ENCODE results near the gene STK39. TPM values are rescaled to one million over a fixed set of nuclear protein-coding genes. Genes with fewer than 3 reads are reported as not detected.

Gene STK39
- total and polyA plus RNA-seq, 2 donors (not counting 1 experiment from before 2014, with no cell fraction given), result 16.7 to 30.1 TPM

DNA sequence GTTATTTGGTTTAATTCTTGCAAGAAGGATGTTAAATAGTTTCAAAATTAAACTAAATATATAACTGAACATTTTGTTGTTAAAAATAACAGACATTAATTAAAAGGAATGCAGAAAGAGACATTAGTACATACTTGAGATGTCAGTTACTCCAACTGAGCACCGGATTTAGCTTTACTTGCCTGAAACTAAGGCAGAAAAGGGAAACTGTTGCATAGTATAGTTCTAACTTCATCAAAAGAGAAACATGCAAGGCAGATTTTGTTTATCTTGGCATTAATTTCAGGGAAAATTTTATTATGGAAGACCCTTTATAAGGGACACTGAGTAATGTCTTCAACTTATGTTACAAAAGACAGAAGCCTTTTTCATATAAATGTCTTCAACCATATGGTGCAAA, 218.3 kb downstream of the STK39 start:
- no peak for TF ChIP-seq EZH2 (IDR thresholded peaks at IDR 0.05; ENCODE audit: low read length, missing control alignments)
- TF ChIP-seq, protein P1, sequence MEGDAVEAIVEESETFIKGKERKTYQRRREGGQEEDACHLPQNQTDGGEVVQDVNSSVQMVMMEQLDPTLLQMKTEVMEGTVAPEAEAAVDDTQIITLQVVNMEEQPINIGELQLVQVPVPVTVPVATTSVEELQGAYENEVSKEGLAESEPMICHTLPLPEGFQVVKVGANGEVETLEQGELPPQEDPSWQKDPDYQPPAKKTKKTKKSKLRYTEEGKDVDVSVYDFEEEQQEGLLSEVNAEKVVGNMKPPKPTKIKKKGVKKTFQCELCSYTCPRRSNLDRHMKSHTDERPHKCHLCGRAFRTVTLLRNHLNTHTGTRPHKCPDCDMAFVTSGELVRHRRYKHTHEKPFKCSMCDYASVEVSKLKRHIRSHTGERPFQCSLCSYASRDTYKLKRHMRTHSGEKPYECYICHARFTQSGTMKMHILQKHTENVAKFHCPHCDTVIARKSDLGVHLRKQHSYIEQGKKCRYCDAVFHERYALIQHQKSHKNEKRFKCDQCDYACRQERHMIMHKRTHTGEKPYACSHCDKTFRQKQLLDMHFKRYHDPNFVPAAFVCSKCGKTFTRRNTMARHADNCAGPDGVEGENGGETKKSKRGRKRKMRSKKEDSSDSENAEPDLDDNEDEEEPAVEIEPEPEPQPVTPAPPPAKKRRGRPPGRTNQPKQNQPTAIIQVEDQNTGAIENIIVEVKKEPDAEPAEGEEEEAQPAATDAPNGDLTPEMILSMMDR (conservative IDR thresholded peaks at IDR 0.05 in 1 of 2, IDR thresholded peaks at IDR 0.05 in 1 of 2; ENCODE audit: low read depth in 1 of 2, low read length in 2 of 2), result no peak
- H3K79me2 ChIP-seq (ENCODE audit: control insufficient read depth, insufficient read depth, low read length), result no peaks in the 10 kb centered on the region
- H3K27ac ChIP-seq (ENCODE audit: insufficient read depth, low read length), result no peak overlapping the region
- H3K9ac ChIP-seq (ENCODE audit: insufficient read depth, low read length), result no peak overlapping the region
- no peaks in the 10 kb centered on the region for H3K4me1 ChIP-seq (ENCODE audit: control insufficient read depth, extremely low read depth, insufficient read depth, low read length)
- H3K4me2 ChIP-seq (ENCODE audit: extremely low read depth, insufficient read depth, low read length), result no peak overlapping the region
- H3K9me3 ChIP-seq (ENCODE audit: control insufficient read depth, insufficient read depth, low read depth, low read length), result no peaks in the 10 kb centered on the region
- H4K20me1 ChIP-seq (ENCODE audit: control insufficient read depth, extremely low read depth, insufficient read depth, low read length), result no peaks in the 10 kb centered on the region
- no peak overlapping the region for H3K4me3 ChIP-seq (replicated peaks in 1 of 4; ENCODE audit: control extremely low read depth in 1 of 4, insufficient read depth in 1 of 4, low read depth in 3 of 4, low read length in 4 of 4)
- no peaks in the 10 kb centered on the region for H3K36me3 ChIP-seq (ENCODE audit: control insufficient read depth, insufficient read depth, low read length)
- no peaks in the 10 kb centered on the region for H3K27me3 ChIP-seq (ENCODE audit: control insufficient read depth, insufficient read depth, low read length)
- H2AFZ ChIP-seq (ENCODE audit: low read length), result no peak overlapping the region
- no peak for DNase-seq (ENCODE audit: low read depth in 2 of 2)

DNA sequence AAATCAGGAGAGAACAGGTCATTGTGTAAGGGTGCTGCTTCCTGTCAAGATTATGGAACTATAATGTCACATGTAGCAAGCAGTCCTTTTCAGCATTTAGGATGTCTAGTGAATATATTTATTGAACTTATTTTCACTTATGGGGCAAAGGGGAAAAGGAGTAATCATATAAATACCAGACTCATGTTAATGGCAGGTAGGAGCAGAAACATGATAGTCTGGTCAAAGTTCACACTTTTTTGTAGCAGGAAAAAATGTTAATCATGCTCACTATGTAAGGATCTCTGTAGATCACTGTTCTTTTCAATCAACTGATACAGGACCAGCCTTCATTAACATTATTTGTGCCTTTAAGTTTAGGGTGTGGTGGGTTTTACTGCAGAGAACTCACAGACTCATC, 219.0 kb downstream of the STK39 start:
- no peaks in the 10 kb centered on the region for H3K27me3 ChIP-seq (ENCODE audit: control insufficient read depth, insufficient read depth, low read length)
- no peak overlapping the region for H3K4me3 ChIP-seq (replicated peaks in 1 of 4; ENCODE audit: control extremely low read depth in 1 of 4, insufficient read depth in 1 of 4, low read depth in 3 of 4, low read length in 4 of 4)
- no peaks in the 10 kb centered on the region for H3K79me2 ChIP-seq (ENCODE audit: control insufficient read depth, insufficient read depth, low read length)
- H3K4me2 ChIP-seq (ENCODE audit: extremely low read depth, insufficient read depth, low read length), result no peak overlapping the region
- no peak overlapping the region for H3K27ac ChIP-seq (ENCODE audit: insufficient read depth, low read length)
- H3K9ac ChIP-seq (ENCODE audit: insufficient read depth, low read length), result no peak overlapping the region
- TF ChIP-seq, protein P1 (conservative IDR thresholded peaks at IDR 0.05 in 1 of 2, IDR thresholded peaks at IDR 0.05 in 1 of 2; ENCODE audit: low read depth in 1 of 2, low read length in 2 of 2), result no peak
- TF ChIP-seq EZH2 (IDR thresholded peaks at IDR 0.05; ENCODE audit: low read length, missing control alignments), result no peak
- H4K20me1 ChIP-seq (ENCODE audit: control insufficient read depth, extremely low read depth, insufficient read depth, low read length), result no peaks in the 10 kb centered on the region
- no peak for DNase-seq (ENCODE audit: low read depth in 2 of 2)
- no peaks in the 10 kb centered on the region for H3K36me3 ChIP-seq (ENCODE audit: control insufficient read depth, insufficient read depth, low read length)
- H3K4me1 ChIP-seq (ENCODE audit: control insufficient read depth, extremely low read depth, insufficient read depth, low read length), result no peaks in the 10 kb centered on the region
- no peaks in the 10 kb centered on the region for H3K9me3 ChIP-seq (ENCODE audit: control insufficient read depth, insufficient read depth, low read depth, low read length)
- no peak overlapping the region for H2AFZ ChIP-seq (ENCODE audit: low read length)

DNA sequence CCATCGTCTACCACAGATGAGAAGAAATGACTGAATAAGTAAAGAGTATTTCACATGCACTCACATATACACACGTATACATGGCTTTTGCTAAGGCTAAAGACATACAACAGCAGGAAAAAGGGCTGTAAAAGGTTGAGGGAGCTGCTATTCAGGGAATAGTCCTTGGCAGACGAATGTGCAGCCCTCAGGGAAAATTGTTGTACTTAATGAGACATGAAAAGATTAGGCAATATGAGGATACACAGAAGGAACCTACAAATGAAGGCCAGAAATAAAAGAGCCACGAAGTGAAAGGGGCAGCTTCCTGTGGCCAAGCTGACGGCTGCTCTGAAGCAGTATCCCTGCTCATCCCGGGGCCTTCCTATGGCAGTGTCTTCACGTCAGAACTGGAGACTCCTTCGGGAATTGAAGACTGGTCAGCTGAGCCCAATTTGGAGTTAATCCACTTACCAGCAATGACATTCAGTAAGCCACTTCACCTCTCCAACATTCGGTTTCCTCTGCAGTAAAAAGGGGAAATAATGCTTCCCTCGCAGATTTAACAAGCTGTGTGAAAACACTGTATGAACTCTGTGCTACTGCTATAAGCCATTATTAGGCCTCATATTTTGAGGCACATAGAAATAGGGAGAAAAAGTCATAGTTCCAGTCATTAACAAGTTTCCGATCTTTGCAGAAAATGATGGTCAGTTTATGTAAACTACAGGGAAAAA, 221.8 kb downstream of the STK39 start:
- Histone ChIP-seq H3K4me3 (replicated peaks in 1 of 4; ENCODE audit: control extremely low read depth in 1 of 4, insufficient read depth in 1 of 4, low read depth in 3 of 4, low read length in 4 of 4) (no peak overlapping the region), H3K36me3 (ENCODE audit: control insufficient read depth, insufficient read depth, low read length) (no peaks in the 10 kb centered on the region), H3K9ac (ENCODE audit: insufficient read depth, low read length) (no peak overlapping the region), H3K27me3 (ENCODE audit: control insufficient read depth, insufficient read depth, low read length) (no peaks in the 10 kb centered on the region), H3K4me2 (ENCODE audit: extremely low read depth, insufficient read depth, low read length) (no peak overlapping the region), H3K27ac (ENCODE audit: insufficient read depth, low read length) (no peak overlapping the region), H2AFZ (ENCODE audit: low read length) (no peak overlapping the region), H3K9me3 (ENCODE audit: control insufficient read depth, insufficient read depth, low read depth, low read length) (no peaks in the 10 kb centered on the region), H3K79me2 (ENCODE audit: control insufficient read depth, insufficient read depth, low read length) (no peaks in the 10 kb centered on the region), H3K4me1 (ENCODE audit: control insufficient read depth, extremely low read depth, insufficient read depth, low read length) (no peaks in the 10 kb centered on the region), H4K20me1 (ENCODE audit: control insufficient read depth, extremely low read depth, insufficient read depth, low read length) (no peaks in the 10 kb centered on the region)
- TF ChIP-seq, protein P1 (conservative IDR thresholded peaks at IDR 0.05 in 1 of 2, IDR thresholded peaks at IDR 0.05 in 1 of 2; ENCODE audit: low read depth in 1 of 2, low read length in 2 of 2), result no peak
- no peak for TF ChIP-seq EZH2 (IDR thresholded peaks at IDR 0.05; ENCODE audit: low read length, missing control alignments)
- no peak for DNase-seq (ENCODE audit: low read depth in 2 of 2)

Data from fibroblast of lung (primary cell).